Ishikawa (cell line): ENCODE data around the gene POLR3G.

Experiments
- CEBPB ChIP-seq: IDR thresholded peaks from 2 replicates; pipeline ENCODE4 v1.6.1; 2012
- CREB1 ChIP-seq: IDR thresholded peaks from 2 replicates; pipeline ENCODE4 v1.6.1; 2012; ENCODE audit warnings: low read depth
- EGR1 ChIP-seq: IDR thresholded peaks from 2 replicates; pipeline ENCODE4 v1.6.1; 2012
- EP300 ChIP-seq: IDR thresholded peaks from 2 replicates; pipeline ENCODE4 v1.6.1; 2012; ENCODE audit warnings: borderline replicate concordance
- FOXM1 ChIP-seq: IDR thresholded peaks from 2 replicates; pipeline ENCODE4 v1.6.1; 2012; ENCODE audit warnings: low read depth, borderline replicate concordance
- MAX ChIP-seq: IDR thresholded peaks from 2 replicates; pipeline ENCODE4 v1.6.1; 2012
- NFIC ChIP-seq: IDR thresholded peaks from 2 replicates; pipeline ENCODE4 v1.6.1; 2012
- RAD21 ChIP-seq: IDR thresholded peaks from 2 replicates; pipeline ENCODE4 v1.6.1; 2012; ENCODE audit warnings: low read depth
- REST ChIP-seq: IDR thresholded peaks from 2 replicates; pipeline ENCODE4 v1.6.1; 2012; ENCODE audit warnings: low read depth, mild to moderate bottlenecking
- TAF1 ChIP-seq: IDR thresholded peaks from 2 replicates; pipeline ENCODE4 v1.6.1; 2012; ENCODE audit warnings: low read depth, mild to moderate bottlenecking
- TCF12 ChIP-seq: IDR thresholded peaks from 2 replicates; pipeline ENCODE4 v1.6.1; 2012; ENCODE audit warnings: low read depth
- TEAD4 ChIP-seq: IDR thresholded peaks from 2 replicates; pipeline ENCODE4 v1.6.1; 2012
- USF1 ChIP-seq: IDR thresholded peaks from 2 replicates; pipeline ENCODE4 v1.6.1; 2012
- YY1 ChIP-seq: IDR thresholded peaks from 2 replicates; pipeline ENCODE4 v1.6.1; 2012; ENCODE audit warnings: low read depth
- ZBTB7A ChIP-seq: IDR thresholded peaks from 2 replicates; pipeline ENCODE4 v1.6.1; 2012; ENCODE audit warnings: low read depth

POLR3G gene

GRCh38 chr5:90548069-90548593 lies 73.5 kb downstream of the POLR3G start:
- TF ChIP-seq EGR1 (no peak), ZBTB7A (no peak), USF1 (no peak)

GRCh38 chr5:90549223-90549622 lies 74.6 kb downstream of the POLR3G start:
- no peak for TF ChIP-seq CREB1
- no peak for TF ChIP-seq REST
- no peak for TF ChIP-seq USF1
- TF ChIP-seq TEAD4 = no peak
- no peak for TF ChIP-seq MAX
- no peak for TF ChIP-seq TCF12
- no peak for TF ChIP-seq TAF1
- no peak for TF ChIP-seq NFIC
- TF ChIP-seq RAD21 = no peak
- TF ChIP-seq YY1 = no peak

GRCh38 chr5:90549729-90550275 lies 75.1 kb downstream of the POLR3G start:
- TF ChIP-seq FOXM1 = no peak
- no peak for TF ChIP-seq NFIC
- no peak for TF ChIP-seq RAD21
- no peak for TF ChIP-seq CEBPB
- no peak for TF ChIP-seq EGR1

- TF ChIP-seq CEBPB = no peak
- TF ChIP-seq USF1 = no peak
- TF ChIP-seq TCF12 = no peak
- TF ChIP-seq FOXM1 = no peak
- no peak for TF ChIP-seq RAD21
- no peak for TF ChIP-seq MAX
- TF ChIP-seq NFIC = no peak
- no peak for TF ChIP-seq ZBTB7A
- TF ChIP-seq TAF1 = no peak
- no peak for TF ChIP-seq TEAD4
- TF ChIP-seq EP300 = no peak
These were observed 76.3 kb downstream of the POLR3G start for GRCh38 chr5:90550963-90551362.

- TF ChIP-seq USF1 (no peak), MAX (no peak), YY1 (no peak), NFIC (no peak), CEBPB (no peak), FOXM1 (no peak)
These were observed 76.7 kb downstream of the POLR3G start for GRCh38 chr5:90551376-90551775.

- no peak for TF ChIP-seq CEBPB
- no peak for TF ChIP-seq ZBTB7A
- no peak for TF ChIP-seq REST
- no peak for TF ChIP-seq EGR1
- no peak for TF ChIP-seq USF1
- TF ChIP-seq CREB1 = no peak
- TF ChIP-seq FOXM1 = no peak
- no peak for TF ChIP-seq RAD21
- TF ChIP-seq MAX = no peak
- no peak for TF ChIP-seq EP300
- TF ChIP-seq TCF12 = no peak
These were observed 79.0 kb downstream of the POLR3G start for GRCh38 chr5:90553711-90554110.
